ENCODE data around the gene SAMD10. TPM values are rescaled to one million over a fixed set of nuclear protein-coding genes. Genes with fewer than 3 reads are reported as not detected.

SAMD10 gene
- total and polyA plus RNA-seq, 2 donors (not counting 1 experiment from before 2014, with no cell fraction given), result 0.37 to 0.99 TPM

- no peak overlapping the region for H3K9ac ChIP-seq (ENCODE audit: insufficient read depth, low read length)
- no peaks in the 10 kb centered on the region for H4K20me1 ChIP-seq (ENCODE audit: control insufficient read depth, extremely low read depth, insufficient read depth, low read length)
- peaks cover 29% of the 10 kb centered on the region for H3K36me3 ChIP-seq (ENCODE audit: control insufficient read depth, insufficient read depth, low read length)
- DNase-seq (ENCODE audit: low read depth in 2 of 2), result no peak
- peaks cover 10% of the 10 kb centered on the region for H3K79me2 ChIP-seq (ENCODE audit: control insufficient read depth, insufficient read depth, low read length)
- H3K27me3 ChIP-seq (ENCODE audit: control insufficient read depth, insufficient read depth, low read length), result no peaks in the 10 kb centered on the region
- no peak overlapping the region for H2AFZ ChIP-seq (ENCODE audit: low read length)
- H3K4me3 ChIP-seq (replicated peaks in 1 of 4; ENCODE audit: control extremely low read depth in 1 of 4, insufficient read depth in 1 of 4, low read depth in 3 of 4, low read length in 4 of 4), result no peak overlapping the region
- H3K4me2 ChIP-seq (ENCODE audit: extremely low read depth, insufficient read depth, low read length), result no peak overlapping the region
- H3K4me1 ChIP-seq (ENCODE audit: control insufficient read depth, extremely low read depth, insufficient read depth, low read length), result peaks cover 5% of the 10 kb centered on the region
- no peak overlapping the region for H3K27ac ChIP-seq (ENCODE audit: insufficient read depth, low read length)
- H3K9me3 ChIP-seq (ENCODE audit: control insufficient read depth, insufficient read depth, low read depth, low read length), result no peaks in the 10 kb centered on the region
- TF ChIP-seq EZH2 (IDR thresholded peaks at IDR 0.05; ENCODE audit: low read length, missing control alignments), result no peak
- TF ChIP-seq, protein P1, sequence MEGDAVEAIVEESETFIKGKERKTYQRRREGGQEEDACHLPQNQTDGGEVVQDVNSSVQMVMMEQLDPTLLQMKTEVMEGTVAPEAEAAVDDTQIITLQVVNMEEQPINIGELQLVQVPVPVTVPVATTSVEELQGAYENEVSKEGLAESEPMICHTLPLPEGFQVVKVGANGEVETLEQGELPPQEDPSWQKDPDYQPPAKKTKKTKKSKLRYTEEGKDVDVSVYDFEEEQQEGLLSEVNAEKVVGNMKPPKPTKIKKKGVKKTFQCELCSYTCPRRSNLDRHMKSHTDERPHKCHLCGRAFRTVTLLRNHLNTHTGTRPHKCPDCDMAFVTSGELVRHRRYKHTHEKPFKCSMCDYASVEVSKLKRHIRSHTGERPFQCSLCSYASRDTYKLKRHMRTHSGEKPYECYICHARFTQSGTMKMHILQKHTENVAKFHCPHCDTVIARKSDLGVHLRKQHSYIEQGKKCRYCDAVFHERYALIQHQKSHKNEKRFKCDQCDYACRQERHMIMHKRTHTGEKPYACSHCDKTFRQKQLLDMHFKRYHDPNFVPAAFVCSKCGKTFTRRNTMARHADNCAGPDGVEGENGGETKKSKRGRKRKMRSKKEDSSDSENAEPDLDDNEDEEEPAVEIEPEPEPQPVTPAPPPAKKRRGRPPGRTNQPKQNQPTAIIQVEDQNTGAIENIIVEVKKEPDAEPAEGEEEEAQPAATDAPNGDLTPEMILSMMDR (conservative IDR thresholded peaks at IDR 0.05 in 1 of 2, IDR thresholded peaks at IDR 0.05 in 1 of 2; ENCODE audit: low read depth in 1 of 2, low read length in 2 of 2), result no peak
Observed at GRCh38 chr20:63967330-63968135, 11.9 kb downstream of the SAMD10 start.

DNA sequence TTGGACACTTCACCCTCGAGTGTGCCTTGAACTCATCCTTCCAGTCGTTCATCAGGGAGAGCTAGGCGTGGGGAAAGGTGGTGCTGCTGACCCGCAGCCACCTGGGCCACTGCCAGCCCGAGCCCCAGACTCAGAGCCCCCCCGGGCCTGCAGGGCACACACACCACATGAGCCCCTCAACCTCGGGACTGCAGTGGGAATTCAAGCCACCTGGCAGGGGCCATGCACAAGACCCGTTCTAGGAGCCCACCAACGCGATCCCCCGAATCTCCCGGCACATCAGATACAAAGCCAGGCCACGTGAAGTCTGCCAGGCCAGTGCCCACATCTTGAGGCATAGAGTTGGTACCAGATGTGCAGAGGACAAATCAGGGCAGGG is 12.5 kb downstream of the SAMD10 start:
- TF ChIP-seq, protein P1 (conservative IDR thresholded peaks at IDR 0.05 in 1 of 2, IDR thresholded peaks at IDR 0.05 in 1 of 2; ENCODE audit: low read depth in 1 of 2, low read length in 2 of 2), result no peak
- TF ChIP-seq EZH2 (IDR thresholded peaks at IDR 0.05; ENCODE audit: low read length, missing control alignments), result no peak
- Histone ChIP-seq H3K9ac (ENCODE audit: insufficient read depth, low read length) (no peak overlapping the region), H3K4me3 (replicated peaks in 1 of 4; ENCODE audit: control extremely low read depth in 1 of 4, insufficient read depth in 1 of 4, low read depth in 3 of 4, low read length in 4 of 4) (no peak overlapping the region), H3K36me3 (ENCODE audit: control insufficient read depth, insufficient read depth, low read length) (peaks cover 34% of the 10 kb centered on the region), H4K20me1 (ENCODE audit: control insufficient read depth, extremely low read depth, insufficient read depth, low read length) (no peaks in the 10 kb centered on the region), H3K9me3 (ENCODE audit: control insufficient read depth, insufficient read depth, low read depth, low read length) (no peaks in the 10 kb centered on the region), H3K4me2 (ENCODE audit: extremely low read depth, insufficient read depth, low read length) (no peak overlapping the region), H3K79me2 (ENCODE audit: control insufficient read depth, insufficient read depth, low read length) (peaks cover 10% of the 10 kb centered on the region), H3K27me3 (ENCODE audit: control insufficient read depth, insufficient read depth, low read length) (no peaks in the 10 kb centered on the region), H3K4me1 (ENCODE audit: control insufficient read depth, extremely low read depth, insufficient read depth, low read length) (peaks cover 5% of the 10 kb centered on the region), H3K27ac (ENCODE audit: insufficient read depth, low read length) (no peak overlapping the region), H2AFZ (ENCODE audit: low read length) (no peak overlapping the region)
- no peak for DNase-seq (ENCODE audit: low read depth in 2 of 2)

DNA sequence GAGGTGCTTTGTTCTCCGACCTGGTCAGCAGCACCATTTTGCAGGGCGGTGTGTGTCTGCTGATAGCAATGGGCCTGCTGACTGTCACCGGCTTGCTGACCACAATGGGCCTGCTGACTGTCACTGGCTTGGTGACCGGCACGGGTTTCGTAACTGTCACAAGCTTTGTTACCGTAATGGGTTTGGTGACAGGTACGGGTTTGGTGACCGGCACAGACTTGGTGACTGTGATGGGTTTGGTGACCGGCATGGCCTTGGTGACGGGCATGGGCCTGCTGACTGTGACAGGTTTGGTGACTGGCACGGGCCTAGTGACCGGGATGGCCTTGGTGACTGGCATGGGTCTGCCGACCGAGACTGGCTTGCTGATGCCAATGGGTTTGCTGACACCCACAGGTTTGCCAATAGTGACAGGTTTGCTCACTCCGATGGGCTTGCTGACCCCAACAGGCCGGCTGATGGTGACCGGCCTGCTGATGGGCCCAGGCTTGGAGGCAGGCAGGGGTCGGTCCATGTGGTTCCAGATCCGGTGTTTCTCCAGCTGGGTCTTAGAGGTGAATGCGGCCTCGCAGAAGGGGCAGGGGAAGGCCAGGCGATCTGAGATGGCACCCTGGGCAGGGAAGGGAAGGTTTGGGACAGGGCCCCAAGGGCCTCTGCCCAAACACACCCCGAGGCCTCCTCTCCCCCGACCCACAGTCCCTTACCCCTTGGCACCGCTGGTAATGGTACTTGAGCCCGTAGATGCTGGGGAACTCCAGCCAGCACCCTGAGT is 13.1 kb downstream of the SAMD10 start:
- Histone ChIP-seq H3K79me2 (ENCODE audit: control insufficient read depth, insufficient read depth, low read length) (peaks cover 10% of the 10 kb centered on the region), H4K20me1 (ENCODE audit: control insufficient read depth, extremely low read depth, insufficient read depth, low read length) (no peaks in the 10 kb centered on the region), H3K4me1 (ENCODE audit: control insufficient read depth, extremely low read depth, insufficient read depth, low read length) (peaks cover 5% of the 10 kb centered on the region), H3K9me3 (ENCODE audit: control insufficient read depth, insufficient read depth, low read depth, low read length) (no peaks in the 10 kb centered on the region), H3K36me3 (ENCODE audit: control insufficient read depth, insufficient read depth, low read length) (peaks cover 34% of the 10 kb centered on the region), H3K4me2 (ENCODE audit: extremely low read depth, insufficient read depth, low read length) (no peak overlapping the region), H3K27me3 (ENCODE audit: control insufficient read depth, insufficient read depth, low read length) (no peaks in the 10 kb centered on the region), H2AFZ (ENCODE audit: low read length) (no peak overlapping the region), H3K9ac (ENCODE audit: insufficient read depth, low read length) (no peak overlapping the region), H3K27ac (ENCODE audit: insufficient read depth, low read length) (no peak overlapping the region), H3K4me3 (replicated peaks in 1 of 4; ENCODE audit: control extremely low read depth in 1 of 4, insufficient read depth in 1 of 4, low read depth in 3 of 4, low read length in 4 of 4) (no peak overlapping the region)
- no peak for DNase-seq (ENCODE audit: low read depth in 2 of 2)
- TF ChIP-seq, protein P1 (conservative IDR thresholded peaks at IDR 0.05 in 1 of 2, IDR thresholded peaks at IDR 0.05 in 1 of 2; ENCODE audit: low read depth in 1 of 2, low read length in 2 of 2), result no peak
- TF ChIP-seq EZH2 (IDR thresholded peaks at IDR 0.05; ENCODE audit: low read length, missing control alignments), result no peak

All from fibroblast of lung (primary cell).